ENCODE results near the gene IQGAP2.

The IQGAP2 gene

GRCh38 chr5:76755779-76756637 lies 352.9 kb downstream of the IQGAP2 start:
- DNase-seq (ENCODE audit: low spot score): no peak

- DNase-seq (ENCODE audit: low spot score): no peak
These were observed 354.0 kb downstream of the IQGAP2 start for GRCh38 chr5:76757049-76757448.

Data from left forelimb (tissue), 1 donor.